Breast epithelium (tissue), 4 donors: ENCODE data around the gene DDX19B. TPM values are rescaled to one million over a fixed set of nuclear protein-coding genes. Genes with fewer than 3 reads are reported as not detected.
"Not testable (repeated sequence)": the region's sequence is repeated elsewhere in the genome, so short reads cannot be mapped to it uniquely, and the experiment has no call there.

ENCODE experiments used
- DNase-seq, 2 donors: peaks; one replicate each; pipeline ENCODE4 v3.0.0-alpha.2; 2019; ENCODE audit warnings: low spot score in 2 of 2
- H3K27ac ChIP-seq, 2 donors: fragments of 200-600 bp; sonication (generic) in 1 of 2; one replicate each; pipeline ENCODE4 v1.5.1; 2016 to 2019; ENCODE audit warnings: mild to moderate bottlenecking in 1 of 2
- H3K27me3 ChIP-seq, 2 donors: fragments of 200-600 bp; sonication (generic) in 1 of 2; one replicate each; pipeline versions ENCODE4 v1.5.1 to v1.6.0; 2017 to 2019; ENCODE audit warnings: control low read depth in 1 of 2, mild to moderate bottlenecking in 1 of 2
- H3K36me3 ChIP-seq: fragments of 200-600 bp; one replicate; pipeline ENCODE4 v1.5.1; 2019
- H3K4me1 ChIP-seq, 2 donors: fragments of 200-600 bp; sonication (generic); one replicate each; pipeline ENCODE4 v1.5.1; 2016 to 2019; ENCODE audit warnings: control low read depth in 1 of 2
- H3K4me3 ChIP-seq, 3 donors: fragments of 200-600 bp; sonication (generic); 1 replicate in 2 of 3; 2 replicates in 1 of 3; pipeline ENCODE4 v1.5.1; 2016 to 2019; ENCODE audit warnings: mild to moderate bottlenecking in 3 of 3, moderate library complexity in 2 of 3
- H3K9me3 ChIP-seq, 2 donors: fragments of 200-600 bp; sonication (generic) in 1 of 2; one replicate each; pipeline ENCODE4 v1.5.1; 2016 to 2019; ENCODE audit warnings: control low read depth in 1 of 2
- CTCF ChIP-seq, 3 donors: fragments of 450-650 bp; IDR thresholded peaks; one replicate each; pipeline ENCODE4 v1.5.1; 2016 to 2017; ENCODE audit warnings: antibody characterized with exemption in 3 of 3, mild to moderate bottlenecking in 3 of 3, moderate library complexity in 3 of 3
- POLR2A ChIP-seq: fragments of 450-650 bp; IDR thresholded peaks from one replicate; pipeline ENCODE4 v1.6.1; 2016; ENCODE audit warnings: antibody characterized with exemption, mild to moderate bottlenecking, moderate library complexity
- POLR2AphosphoS5 ChIP-seq, 3 donors: sonication (generic); formaldehyde crosslinking; IDR thresholded peaks; one replicate each; pipeline ENCODE4 v1.6.1; 2017; ENCODE audit warnings: antibody characterized with exemption in 3 of 3
- intact Hi-C: fragments of 100-400 bp; cut with DNase I; formaldehyde crosslinking; loops from one replicate; pipeline ENCODE4 v1.15.1; 2023; ENCODE audit warnings: low total_unique reads
- total RNA-seq, 3 donors: library from RNA; depleted of rRNA; stranded (reverse); fragments of >200 nt; gene quantifications; one replicate each; pipeline ENCODE4 v1.1.0, GENCODE V29; 2016

Gene DDX19B
- 10 to 100 TPM; 37.0 to 39.5 (median 39.5) TPM for total RNA-seq

- Histone ChIP-seq H3K27ac (peak within 1 kb of the TSS; percentile 99), H3K9me3 (peaks cover 0 to 10% of the 10 kb centered on the region in 2 donors), H3K27me3 (no peaks in the 10 kb centered on the region), H3K4me3 (peak within 1 kb of the TSS; percentile 74 to 94 (median 91)), H3K4me1 (no peaks in the 10 kb centered on the region), H3K36me3 (no peaks in the 10 kb centered on the region)
- TF ChIP-seq CTCF (IDR thresholded peaks at IDR 0.05) (peak in 1 of 3 donors; percentile 36), POLR2A (peak; percentile 65), POLR2AphosphoS5 (IDR thresholded peaks at IDR 0.05) (peak; percentile 84 to 94 (median 90))
- DNase-seq = peak; percentile 71 to 76
- intact Hi-C loops = no loop called here
These were observed at the start of gene DDX19B for GRCh38 chr16:70298988-70299938. DDX19B (plus strand) TSS chr16:70299186; CDS start chr16:70299298, 112 bp downstream.

- H3K27ac ChIP-seq, intact Hi-C loops, H3K4me1 ChIP-seq, H3K4me3 ChIP-seq, H3K9me3 ChIP-seq, DNase-seq, H3K27me3 ChIP-seq: not testable (repeated sequence)
- peaks cover 13% of the 10 kb centered on the region for H3K36me3 ChIP-seq
These were observed 49.3 kb upstream of the DDX19B start for GRCh38 chr16:70249697-70250096.

GRCh38 chr16:70250748-70251628 is 48.0 kb upstream of the DDX19B start:
- DNase-seq = no peak
- intact Hi-C loops = no loop called here

GRCh38 chr16:70251629-70252354 is 47.2 kb upstream of the DDX19B start, which contains the start of gene EXOSC6:
EXOSC6 (minus strand) TSS chr16:70251940; CDS start chr16:70251900, 40 bp downstream.
- no peaks in the 10 kb centered on the region for H3K9me3 ChIP-seq
- TF ChIP-seq CTCF (IDR thresholded peaks at IDR 0.05) (peak; percentile 62 to 83 (median 81)), POLR2AphosphoS5 (IDR thresholded peaks at IDR 0.05) (peak; percentile 69 to 89 (median 70)), POLR2A (peak; percentile 47)
- H3K36me3 ChIP-seq = peaks cover 15% of the 10 kb centered on the region
- H3K27me3 ChIP-seq = no peaks in the 10 kb centered on the region
- DNase-seq = peak; percentile 78 to 88
- intact Hi-C loops = no loop called here
- H3K4me1 ChIP-seq = peaks cover 0 to 5% of the 10 kb centered on the region in 2 donors
- peak within 1 kb of the TSS; percentile 71 to 90 for H3K27ac ChIP-seq
- peak within 1 kb of the TSS; percentile 75 to 96 (median 82) for H3K4me3 ChIP-seq

More at GRCh38 chr16:70250748-70251628, 48.0 kb upstream of the DDX19B start:
- no peaks in the 10 kb centered on the region for H3K9me3 ChIP-seq
- H3K27ac ChIP-seq = peak overlapping the region; percentile 71 to 90
- TF ChIP-seq POLR2AphosphoS5 (IDR thresholded peaks at IDR 0.05) (no peak), CTCF (IDR thresholded peaks at IDR 0.05) (no peak), POLR2A (no peak)
- H3K36me3 ChIP-seq = peaks cover 15% of the 10 kb centered on the region
- peak overlapping the region; percentile 75 to 96 (median 82) for H3K4me3 ChIP-seq
- no peaks in the 10 kb centered on the region for H3K27me3 ChIP-seq
- H3K4me1 ChIP-seq = peaks cover 0 to 5% of the 10 kb centered on the region in 2 donors
